ENCODE results near the gene DPF3.

Gene DPF3

GRCh38 chr14:72708708-72709475, 185.0 kb downstream of the DPF3 start:
- no peak for DNase-seq

- no peak for DNase-seq
Measured at GRCh38 chr14:72708222-72708621, 185.7 kb downstream of the DPF3 start.

- no peak for DNase-seq
Measured at GRCh38 chr14:72706485-72706884, 187.4 kb downstream of the DPF3 start.

- no peak for DNase-seq
Measured at GRCh38 chr14:72704502-72704901, 189.4 kb downstream of the DPF3 start.

GRCh38 chr14:72701605-72702004, 192.3 kb downstream of the DPF3 start:
- peak; percentile 59 for DNase-seq

- DNase-seq, result no peak
Measured at GRCh38 chr14:72701237-72701565, 192.7 kb downstream of the DPF3 start.

- DNase-seq, result peak; percentile 26
Measured at GRCh38 chr14:72700338-72701236, 193.3 kb downstream of the DPF3 start.

- DNase-seq, result peak; percentile 95
Measured at GRCh38 chr14:72699852-72700257, 194.0 kb downstream of the DPF3 start.

GRCh38 chr14:72699443-72699842, 194.5 kb downstream of the DPF3 start:
- DNase-seq, result no peak

- DNase-seq, result peak; percentile 35
Measured at GRCh38 chr14:72692696-72693095, 201.2 kb downstream of the DPF3 start.

- no peak for DNase-seq
Measured at GRCh38 chr14:72690324-72690723, 203.6 kb downstream of the DPF3 start.

- no peak for DNase-seq
Measured at GRCh38 chr14:72688990-72689671, 204.8 kb downstream of the DPF3 start.

GRCh38 chr14:72686832-72687231, 207.1 kb downstream of the DPF3 start:
- DNase-seq, result no peak

GRCh38 chr14:72686101-72686500, 207.8 kb downstream of the DPF3 start:
- peak; percentile 62 for DNase-seq

- DNase-seq, result no peak
Measured at GRCh38 chr14:72685456-72685855, 208.4 kb downstream of the DPF3 start.

GRCh38 chr14:72683787-72684186, 210.1 kb downstream of the DPF3 start:
- DNase-seq, result no peak

- DNase-seq, result peak; percentile 82
Measured at GRCh38 chr14:72682188-72682587, 211.7 kb downstream of the DPF3 start.

- peak; percentile 75 for DNase-seq
Measured at GRCh38 chr14:72680853-72681640, 212.9 kb downstream of the DPF3 start.

GRCh38 chr14:72679536-72680151, 214.3 kb downstream of the DPF3 start:
- no peak for DNase-seq

- DNase-seq, result no peak
Measured at GRCh38 chr14:72679141-72679535, 214.8 kb downstream of the DPF3 start.

GRCh38 chr14:72678356-72678755, 215.5 kb downstream of the DPF3 start:
- DNase-seq, result peak; percentile 66

GRCh38 chr14:72677664-72678063, 216.2 kb downstream of the DPF3 start:
- no peak for DNase-seq
